Sigmoid colon (tissue), 4 donors: ENCODE measurements around the gene CYP2S1.

Experiments used
- POLR2AphosphoS5 ChIP-seq, 4 donors: sonication (generic); formaldehyde crosslinking; IDR thresholded peaks; one replicate each; pipeline ENCODE4 v1.6.1; 2017; ENCODE audit warnings: antibody characterized with exemption in 4 of 4
- TF ChIP-seq, protein P1 (sequence below), 4 experiments: fragments of 450-650 bp in 3 of 4; fragments of 200-600 bp in 1 of 4; IDR thresholded peaks; one replicate each; pipeline ENCODE4 v1.5.1; 2016 to 2019; ENCODE audit warnings: antibody characterized with exemption in 4 of 4, mild to moderate bottlenecking in 3 of 4, moderate library complexity in 2 of 4

DNA sequence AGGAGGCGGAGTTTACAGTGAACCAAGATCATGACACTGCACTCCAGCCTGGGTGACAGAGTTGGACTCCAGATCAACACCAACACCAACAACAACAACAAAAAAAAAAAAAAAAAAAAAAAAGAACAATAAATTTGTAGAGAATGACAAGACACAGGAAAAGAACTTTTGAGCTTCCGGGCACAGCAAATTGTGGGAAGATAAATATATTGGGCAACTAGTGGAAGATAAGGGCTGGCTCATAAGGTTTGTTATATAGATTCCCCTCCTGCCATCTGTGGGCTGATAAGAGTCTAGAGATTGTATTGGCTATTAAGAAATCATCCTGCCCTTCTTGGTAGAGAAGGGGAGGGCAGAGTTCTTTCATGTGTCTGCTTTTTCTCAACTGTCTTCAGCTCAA is 33.1 kb upstream of the CYP2S1 start:
- TF ChIP-seq POLR2AphosphoS5 (IDR thresholded peaks at IDR 0.05), result no peak
- TF ChIP-seq, protein P1, sequence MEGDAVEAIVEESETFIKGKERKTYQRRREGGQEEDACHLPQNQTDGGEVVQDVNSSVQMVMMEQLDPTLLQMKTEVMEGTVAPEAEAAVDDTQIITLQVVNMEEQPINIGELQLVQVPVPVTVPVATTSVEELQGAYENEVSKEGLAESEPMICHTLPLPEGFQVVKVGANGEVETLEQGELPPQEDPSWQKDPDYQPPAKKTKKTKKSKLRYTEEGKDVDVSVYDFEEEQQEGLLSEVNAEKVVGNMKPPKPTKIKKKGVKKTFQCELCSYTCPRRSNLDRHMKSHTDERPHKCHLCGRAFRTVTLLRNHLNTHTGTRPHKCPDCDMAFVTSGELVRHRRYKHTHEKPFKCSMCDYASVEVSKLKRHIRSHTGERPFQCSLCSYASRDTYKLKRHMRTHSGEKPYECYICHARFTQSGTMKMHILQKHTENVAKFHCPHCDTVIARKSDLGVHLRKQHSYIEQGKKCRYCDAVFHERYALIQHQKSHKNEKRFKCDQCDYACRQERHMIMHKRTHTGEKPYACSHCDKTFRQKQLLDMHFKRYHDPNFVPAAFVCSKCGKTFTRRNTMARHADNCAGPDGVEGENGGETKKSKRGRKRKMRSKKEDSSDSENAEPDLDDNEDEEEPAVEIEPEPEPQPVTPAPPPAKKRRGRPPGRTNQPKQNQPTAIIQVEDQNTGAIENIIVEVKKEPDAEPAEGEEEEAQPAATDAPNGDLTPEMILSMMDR (IDR thresholded peaks at IDR 0.05), result no peak
